Heart left ventricle (tissue), 16 donors: ENCODE data around the gene C16orf96. TPM values are rescaled to one million over a fixed set of nuclear protein-coding genes. Genes with fewer than 3 reads are reported as not detected.
A peak's percentile ranks its signal among the peaks of the same experiment; 100 is the strongest.

ENCODE experiments used
- ATAC-seq, 4 donors: fragments of 200-7000 bp; cut with Tn5 transposase; one replicate each; pipeline ENCODE4 v1.9.1; 2020 to 2022; ENCODE audit warnings: moderate library complexity in 4 of 4, mild to moderate bottlenecking in 3 of 4, moderate number of reproducible peaks in 1 of 4
- DNase-seq, 5 donors: peaks; one replicate each; pipeline ENCODE4 v3.0.0-alpha.2; 2020
- H3K27ac ChIP-seq, 12 donors: fragments of 200-600 bp; sonication (generic) in 4 of 12; one replicate each; pipeline versions ENCODE4 v1.5.0 to v1.8.0; 2016 to 2022; ENCODE audit warnings: mild to moderate bottlenecking in 2 of 12
- H3K27me3 ChIP-seq, 9 donors: fragments of 200-600 bp; sonication (generic) in 2 of 9; one replicate each; pipeline versions ENCODE4 v1.5.1 to v1.8.0; 2016 to 2022; ENCODE audit warnings: mild to moderate bottlenecking in 3 of 9
- H3K36me3 ChIP-seq, 9 donors: fragments of 200-600 bp; sonication (generic) in 2 of 9; one replicate each; pipeline versions ENCODE4 v1.5.0 to v1.8.0; 2018 to 2022; ENCODE audit warnings: mild to moderate bottlenecking in 2 of 9
- H3K4me1 ChIP-seq, 12 donors: fragments of 200-600 bp; sonication (generic) in 4 of 12; one replicate each; pipeline versions ENCODE4 v1.5.0 to v1.8.0; 2016 to 2022; ENCODE audit warnings: mild to moderate bottlenecking in 3 of 12
- H3K4me3 ChIP-seq, 12 donors: fragments of 200-600 bp; sonication (generic) in 4 of 12; one replicate each; pipeline versions ENCODE4 v1.5.0 to v1.8.0; 2017 to 2022; ENCODE audit warnings: mild to moderate bottlenecking in 9 of 12, moderate library complexity in 4 of 12
- H3K9me3 ChIP-seq, 12 donors: fragments of 200-600 bp; sonication (generic) in 4 of 12; one replicate each; pipeline versions ENCODE4 v1.5.0 to v1.8.0; 2016 to 2022; ENCODE audit warnings: mild to moderate bottlenecking in 1 of 12
- POLR2A ChIP-seq, 2 donors: fragments of 450-650 bp; IDR thresholded peaks; one replicate each; pipeline ENCODE4 v1.6.1; 2017; ENCODE audit warnings: antibody characterized with exemption in 2 of 2, mild to moderate bottlenecking in 2 of 2, moderate library complexity in 2 of 2
- WGBS, 4 donors: extraction: QIAGEN DNeasy Blood & Tissue Kit in 2 of 4; methylation state at CpG; one replicate each; pipeline versions ENCODE4 v1.1.5 to v1.1.7; 2013 to 2018; 5-methylcytosine and 5-hydroxymethylcytosine counted together
- intact Hi-C, 10 donors: fragments of 100-400 bp; cut with DNase I; formaldehyde crosslinking; loops; one replicate each; pipeline versions ENCODE4 v1.11.1 to v1.14.2; 2022
- polyA plus RNA-seq, 2 donors: library from polyadenylated mRNA; stranded (reverse); fragments of 200-250 nt; gene quantifications; one replicate each; pipeline ENCODE4 v1.2.3, GENCODE V29; 2013
- total RNA-seq, 9 donors: library from RNA; depleted of rRNA in 2 of 9; stranded (reverse); fragments of >200 nt in 2 of 9; fragmentation: NEBNext Ultra II Directional in 3 of 9; extraction: Animal tissue kit (Norgen Biotek cat#: 25700) in 3 of 9; gene quantifications; one replicate each; pipeline versions ENCODE4 v1.1.0 to v1.2.4, GENCODE V29; 2016 to 2023
- TF ChIP-seq, protein P1 (sequence below), 12 donors: fragments of 200-600 bp; sonication (generic) in 4 of 12; IDR thresholded peaks; one replicate each; pipeline versions ENCODE4 v1.5.0 to v1.8.0; 2018 to 2022; ENCODE audit warnings: antibody characterized with exemption in 12 of 12, mild to moderate bottlenecking in 5 of 12
- donor health status: ischemic (EF 13 %, LVEDD 7.1; RV severe dilation, severe dysfunction).
- donor health status: healthy with polysubstance abuse.
- donor health status: DM: no; HTN: yes; CAD: no.
- donor health status: DM: no; HTN: no; CAD: no.
- donor health status: ischemic (EF 25% LVEDD 6.9; RV normal size, moderate dysfunction).
- donor health status: ischemic (EF 25% LVEDD 5.7; RV mildly dilated, moderate dysfunction).
- donor health status: healthy.
- donor health status: DM: yes; HTN: yes; CAD: no.
- donor health status: ischemic (EF 35%, LVEDD 5.7; RV mildly dilated, moderate dysfunction).
- donor health status: nonischemic (EF 11% LVEDD 7.7; RV severe dilation, severe dysfunction).
- donor health status: DM: yes; HTN: yes; CAD: no.
- donor health status: PGD.
- donor health status: ischemic (EF 29% LVEDD 5.4; RV normal size, mild dysfunction).
- donor health status: nonischemic (EF 23%, LVEDD 6.1; RV moderate dilation, normal function).

C16orf96 gene
- total and polyA plus RNA-seq, 11 donors: 0.01 to 0.19 (median 0.13) TPM; not detected in 2

GRCh38 chr16:4513881-4514280 lies 42.3 kb upstream of the C16orf96 start:
- DNase-seq (no peak), ATAC-seq (no peak)
- TF ChIP-seq, protein P1, sequence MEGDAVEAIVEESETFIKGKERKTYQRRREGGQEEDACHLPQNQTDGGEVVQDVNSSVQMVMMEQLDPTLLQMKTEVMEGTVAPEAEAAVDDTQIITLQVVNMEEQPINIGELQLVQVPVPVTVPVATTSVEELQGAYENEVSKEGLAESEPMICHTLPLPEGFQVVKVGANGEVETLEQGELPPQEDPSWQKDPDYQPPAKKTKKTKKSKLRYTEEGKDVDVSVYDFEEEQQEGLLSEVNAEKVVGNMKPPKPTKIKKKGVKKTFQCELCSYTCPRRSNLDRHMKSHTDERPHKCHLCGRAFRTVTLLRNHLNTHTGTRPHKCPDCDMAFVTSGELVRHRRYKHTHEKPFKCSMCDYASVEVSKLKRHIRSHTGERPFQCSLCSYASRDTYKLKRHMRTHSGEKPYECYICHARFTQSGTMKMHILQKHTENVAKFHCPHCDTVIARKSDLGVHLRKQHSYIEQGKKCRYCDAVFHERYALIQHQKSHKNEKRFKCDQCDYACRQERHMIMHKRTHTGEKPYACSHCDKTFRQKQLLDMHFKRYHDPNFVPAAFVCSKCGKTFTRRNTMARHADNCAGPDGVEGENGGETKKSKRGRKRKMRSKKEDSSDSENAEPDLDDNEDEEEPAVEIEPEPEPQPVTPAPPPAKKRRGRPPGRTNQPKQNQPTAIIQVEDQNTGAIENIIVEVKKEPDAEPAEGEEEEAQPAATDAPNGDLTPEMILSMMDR (IDR thresholded peaks at IDR 0.05): no peak
- TF ChIP-seq POLR2A (IDR thresholded peaks at IDR 0.05): no peak
- peaks cover 0 to 51% (median 40%) of the 10 kb centered on the region in 9 donors for H3K36me3 ChIP-seq
- H3K27ac ChIP-seq: peak overlapping the region; percentile 23 to 87 (median 72)
- WGBS, 4 donors: 91 to 95% (median 93%) methylated on average over 5 to 7 of the region's 7 CpGs
- peaks cover 0 to 67% (median 51%) of the 10 kb centered on the region in 12 donors for H3K4me1 ChIP-seq
- intact Hi-C loops: loop anchor here in 9 of 10 donors (5.0 to 10.0 kb wide), 4 partner anchors 33 to 443 kb away; partner anchors contain the start of gene SEC14L5 (in 6 of the 9)
- H3K4me3 ChIP-seq: no peak overlapping the region
- H3K9me3 ChIP-seq: no peaks in the 10 kb centered on the region
- no peaks in the 10 kb centered on the region for H3K27me3 ChIP-seq

DNA sequence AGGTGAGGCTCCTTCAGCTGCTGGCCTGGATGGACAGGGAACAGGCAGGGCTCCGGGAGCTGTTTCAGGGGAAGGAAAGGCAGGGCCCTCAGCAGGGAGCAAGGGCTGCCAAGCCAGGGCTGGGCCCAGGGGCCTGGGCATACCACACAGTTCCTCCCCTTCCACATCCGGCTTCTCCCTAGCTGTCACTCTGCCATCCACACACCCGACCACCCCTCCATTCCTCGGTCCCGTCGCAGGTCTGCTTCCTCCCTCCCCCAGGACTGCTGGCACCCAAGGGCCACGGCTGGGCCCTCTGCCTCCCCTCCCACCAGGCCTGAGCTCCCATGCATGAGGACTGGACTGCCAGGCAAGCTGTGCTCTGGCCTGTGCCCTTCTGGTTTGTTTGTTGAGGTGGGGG lies 41.5 kb upstream of the C16orf96 start:
- Histone ChIP-seq H3K4me3 (no peak overlapping the region), H3K27me3 (no peaks in the 10 kb centered on the region), H3K4me1 (peaks cover 0 to 67% (median 51%) of the 10 kb centered on the region in 12 donors), H3K36me3 (peaks cover 0 to 44% (median 33%) of the 10 kb centered on the region in 9 donors), H3K9me3 (no peaks in the 10 kb centered on the region), H3K27ac (peak overlapping the region; percentile 23 to 87 (median 72))
- 23 to 40% (median 35%) methylated on average over 7 of the region's 7 CpGs for WGBS, 4 donors
- no peak for TF ChIP-seq POLR2A (IDR thresholded peaks at IDR 0.05)
- TF ChIP-seq, protein P1 (IDR thresholded peaks at IDR 0.05): no peak
- peak in 3 of 4 donors; percentile 3 to 31 (median 4) for ATAC-seq
- intact Hi-C loops: loop anchor here in 9 of 10 donors (5.0 to 10.0 kb wide), 4 partner anchors 33 to 443 kb away; partner anchors contain the start of gene SEC14L5 (in 6 of the 9)
- DNase-seq: peak in 2 of 5 donors; percentile 38 to 46

DNA sequence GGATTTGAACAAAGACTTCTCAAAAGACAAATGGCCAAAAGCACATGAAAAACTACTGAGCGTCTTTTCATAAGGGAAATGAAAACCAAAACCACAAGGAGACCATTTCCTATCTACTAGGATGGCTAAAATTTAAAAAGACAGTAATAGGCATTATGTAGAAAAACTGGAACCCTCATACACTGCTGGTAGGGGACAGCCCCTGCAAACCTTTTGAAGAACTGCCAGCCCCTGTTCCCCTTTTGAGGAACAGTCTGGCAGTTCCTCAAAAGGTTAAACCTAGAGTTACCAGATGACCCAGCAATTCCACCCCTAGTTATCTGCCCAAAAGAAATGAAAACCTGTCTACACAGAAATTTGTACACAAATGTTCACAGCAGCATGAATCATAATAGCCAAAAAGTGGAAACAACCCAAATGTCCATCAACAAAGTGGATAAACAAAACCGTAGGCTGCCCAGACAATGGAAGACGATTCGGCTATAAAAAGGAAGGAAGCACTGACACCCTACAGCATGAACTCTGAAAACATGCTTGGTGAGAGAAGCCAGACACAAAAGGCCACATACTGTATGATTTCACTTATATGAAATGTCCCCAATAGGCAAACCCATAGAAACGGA lies 40.4 kb upstream of the C16orf96 start:
- Histone ChIP-seq H3K9me3 (no peaks in the 10 kb centered on the region), H3K4me3 (peak overlapping the region in 1 of 12 donors; percentile 4), H3K4me1 (peaks cover 0 to 67% (median 49%) of the 10 kb centered on the region in 12 donors), H3K27ac (peak overlapping the region in 11 of 12 donors; percentile 23 to 87 (median 72)), H3K36me3 (peaks cover 0 to 33% (median 23%) of the 10 kb centered on the region in 9 donors), H3K27me3 (no peaks in the 10 kb centered on the region)
- no peak for TF ChIP-seq POLR2A (IDR thresholded peaks at IDR 0.05)
- TF ChIP-seq, protein P1 (IDR thresholded peaks at IDR 0.05): no peak
- peak in 1 of 4 donors; percentile 14 for ATAC-seq
- intact Hi-C loops: loop anchor here in 6 of 10 donors (10.0 kb wide), 2 partner anchors 69 to 439 kb away; partner anchors contain the start of gene SEC14L5 (in 4 of the 6)
- no peak for DNase-seq
- WGBS, 4 donors: 30 to 49% (median 40%) methylated on average over 5 of the region's 5 CpGs
